ENCODE data around the gene TOB1.

GRCh38 chr17:50908860-50909764 is 43.0 kb upstream of the TOB1 start:
- TF ChIP-seq SIN3A (IDR thresholded peaks at IDR 0.05; ENCODE audit: borderline replicate concordance, insufficient read depth, low read length): no peak
- TF ChIP-seq TAF1 (IDR thresholded peaks at IDR 0.05; ENCODE audit: borderline replicate concordance, insufficient read depth, low read length): no peak
- no peak for TF ChIP-seq POLR2AphosphoS5 (IDR thresholded peaks at IDR 0.05; ENCODE audit: low read depth, low read length)
